ENCODE measurements around the gene BRICD5.

The BRICD5 gene

GRCh38 chr16:2251296-2252111, 40.8 kb upstream of the BRICD5 start, which contains the start of gene ECI1:
ECI1 (minus strand) TSS chr16:2251587; CDS start chr16:2251566, 21 bp downstream.
- H3K27ac ChIP-seq = peak within 1 kb of the TSS; percentile 99
- no peak for TF ChIP-seq ZFX (IDR thresholded peaks at IDR 0.05; ENCODE audit: borderline replicate concordance)
- TF ChIP-seq CTCF (IDR thresholded peaks at IDR 0.05) = peak; percentile 70

GRCh38 chr16:2250652-2251295, 40.1 kb upstream of the BRICD5 start:
- peak overlapping the region; percentile 99 for H3K27ac ChIP-seq
- no peak for TF ChIP-seq CTCF (IDR thresholded peaks at IDR 0.05)
- no peak for TF ChIP-seq ZFX (IDR thresholded peaks at IDR 0.05; ENCODE audit: borderline replicate concordance)

GRCh38 chr16:2246301-2246885, 35.7 kb upstream of the BRICD5 start:
- TF ChIP-seq CTCF (IDR thresholded peaks at IDR 0.05) (no peak), ZFX (IDR thresholded peaks at IDR 0.05; ENCODE audit: borderline replicate concordance) (no peak)
- H3K27ac ChIP-seq = no peak overlapping the region

- no peak overlapping the region for H3K27ac ChIP-seq
- TF ChIP-seq ZFX (IDR thresholded peaks at IDR 0.05; ENCODE audit: borderline replicate concordance) (no peak), CTCF (IDR thresholded peaks at IDR 0.05) (no peak)
Measured at GRCh38 chr16:2244926-2245795, 34.5 kb upstream of the BRICD5 start.

- H3K27ac ChIP-seq = no peak overlapping the region
- TF ChIP-seq CTCF (IDR thresholded peaks at IDR 0.05) (no peak), ZFX (IDR thresholded peaks at IDR 0.05; ENCODE audit: borderline replicate concordance) (no peak)
Measured at GRCh38 chr16:2244301-2244700, 33.6 kb upstream of the BRICD5 start.

GRCh38 chr16:2243781-2244180, 33.1 kb upstream of the BRICD5 start:
- H3K27ac ChIP-seq = no peak overlapping the region

More at GRCh38 chr16:2243781-2244180, 33.1 kb upstream of the BRICD5 start:
- TF ChIP-seq ZFX (IDR thresholded peaks at IDR 0.05; ENCODE audit: borderline replicate concordance) (no peak), CTCF (IDR thresholded peaks at IDR 0.05) (no peak)
